ENCODE data around the gene ELOVL5. TPM values are rescaled to one million over a fixed set of nuclear protein-coding genes. Genes with fewer than 3 reads are reported as not detected.

The ELOVL5 gene
- total RNA-seq, 1 donor, result 118 TPM

- DNase-seq (ENCODE audit: low read depth), result no peak
- no peak for TF ChIP-seq CTCF (IDR thresholded peaks at IDR 0.05; ENCODE audit: insufficient read depth, low read depth, low read length)
- no peak overlapping the region for H3K4me3 ChIP-seq (ENCODE audit: low read depth, low read length)
Observed at GRCh38 chr6:53342217-53342616, 6.5 kb downstream of the ELOVL5 start.

DNA sequence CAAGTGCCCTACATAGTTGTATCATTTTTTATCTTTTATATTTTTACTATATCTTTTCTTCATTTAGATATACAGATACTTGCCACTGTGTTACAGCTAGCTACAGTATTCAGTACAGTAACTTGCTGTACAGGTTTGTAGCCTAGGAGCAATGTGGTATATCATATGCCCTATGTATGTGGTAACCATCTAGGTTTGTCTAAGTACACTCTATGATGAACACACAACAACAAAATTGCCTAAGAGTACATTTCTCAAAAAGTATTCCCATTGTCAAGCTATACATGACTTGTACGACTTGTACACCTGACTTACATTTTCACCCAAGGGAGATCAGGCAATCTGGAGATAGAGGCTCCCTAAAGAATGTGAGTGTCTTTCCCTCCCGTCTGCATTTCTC lies 8.2 kb downstream of the ELOVL5 start:
- DNase-seq (ENCODE audit: low read depth), result no peak
- no peak overlapping the region for H3K4me3 ChIP-seq (ENCODE audit: low read depth, low read length)
- no peak for TF ChIP-seq CTCF (IDR thresholded peaks at IDR 0.05; ENCODE audit: insufficient read depth, low read depth, low read length)

DNA sequence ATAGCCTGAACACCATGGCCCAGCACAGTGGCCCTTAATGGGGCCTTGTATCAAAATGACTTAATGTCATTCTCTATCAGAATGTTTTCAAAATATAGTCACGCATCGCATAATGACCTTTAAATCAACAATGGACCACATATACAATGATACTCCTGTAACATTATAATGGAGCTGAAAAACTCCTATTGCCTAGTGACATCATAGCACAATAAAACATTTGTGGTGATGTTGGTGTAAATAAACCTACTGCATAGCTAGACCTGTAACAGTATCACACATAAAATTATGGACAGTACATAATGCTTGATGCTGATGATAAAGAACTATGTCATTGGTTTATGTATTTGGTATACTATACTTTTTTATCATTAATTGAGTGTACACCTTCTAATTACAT lies 9.3 kb downstream of the ELOVL5 start:
- DNase-seq (ENCODE audit: low read depth), result no peak
- TF ChIP-seq CTCF (IDR thresholded peaks at IDR 0.05; ENCODE audit: insufficient read depth, low read depth, low read length), result no peak
- no peak overlapping the region for H3K4me3 ChIP-seq (ENCODE audit: low read depth, low read length)

- no peak for TF ChIP-seq CTCF (IDR thresholded peaks at IDR 0.05; ENCODE audit: insufficient read depth, low read depth, low read length)
- no peak overlapping the region for H3K4me3 ChIP-seq (ENCODE audit: low read depth, low read length)
- no peak for DNase-seq (ENCODE audit: low read depth)
Observed at GRCh38 chr6:53338304-53338703, 10.4 kb downstream of the ELOVL5 start.

DNA sequence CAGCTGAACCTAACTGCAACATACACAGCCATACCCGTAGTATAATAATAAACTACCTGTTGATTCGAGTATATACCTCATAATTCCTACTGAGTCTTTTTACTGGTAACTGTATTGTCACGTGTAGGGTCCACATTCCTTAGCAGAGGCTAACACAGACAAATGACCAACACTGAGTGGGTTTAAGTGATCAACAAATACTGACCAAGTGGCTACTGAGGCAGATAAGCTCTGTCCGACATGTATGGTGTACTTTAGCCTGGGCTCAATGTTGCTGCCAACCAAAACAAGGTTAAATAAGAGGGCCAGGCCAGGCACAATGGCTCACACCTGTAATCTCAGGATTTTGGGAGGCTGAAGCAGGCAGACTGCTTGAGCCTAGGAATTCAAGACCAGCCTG lies 12.7 kb downstream of the ELOVL5 start:
- no peak for TF ChIP-seq CTCF (IDR thresholded peaks at IDR 0.05; ENCODE audit: insufficient read depth, low read depth, low read length)
- no peak for DNase-seq (ENCODE audit: low read depth)
- no peak overlapping the region for H3K4me3 ChIP-seq (ENCODE audit: low read depth, low read length)

- no peak overlapping the region for H3K4me3 ChIP-seq (ENCODE audit: low read depth, low read length)
- no peak for DNase-seq (ENCODE audit: low read depth)
- no peak for TF ChIP-seq CTCF (IDR thresholded peaks at IDR 0.05; ENCODE audit: insufficient read depth, low read depth, low read length)
Observed at GRCh38 chr6:53335224-53335994, 13.3 kb downstream of the ELOVL5 start.
